Superior temporal gyrus (tissue), 1 donor: ENCODE results near the gene HLA-DMB.
A peak's percentile ranks its signal among the peaks of the same experiment; 100 is the strongest.

ENCODE experiments used
- DNase-seq: peaks from one replicate; pipeline ENCODE4 v3.0.0-alpha.2; 2016; ENCODE audit errors: extremely low spot score

HLA-DMB gene

DNA sequence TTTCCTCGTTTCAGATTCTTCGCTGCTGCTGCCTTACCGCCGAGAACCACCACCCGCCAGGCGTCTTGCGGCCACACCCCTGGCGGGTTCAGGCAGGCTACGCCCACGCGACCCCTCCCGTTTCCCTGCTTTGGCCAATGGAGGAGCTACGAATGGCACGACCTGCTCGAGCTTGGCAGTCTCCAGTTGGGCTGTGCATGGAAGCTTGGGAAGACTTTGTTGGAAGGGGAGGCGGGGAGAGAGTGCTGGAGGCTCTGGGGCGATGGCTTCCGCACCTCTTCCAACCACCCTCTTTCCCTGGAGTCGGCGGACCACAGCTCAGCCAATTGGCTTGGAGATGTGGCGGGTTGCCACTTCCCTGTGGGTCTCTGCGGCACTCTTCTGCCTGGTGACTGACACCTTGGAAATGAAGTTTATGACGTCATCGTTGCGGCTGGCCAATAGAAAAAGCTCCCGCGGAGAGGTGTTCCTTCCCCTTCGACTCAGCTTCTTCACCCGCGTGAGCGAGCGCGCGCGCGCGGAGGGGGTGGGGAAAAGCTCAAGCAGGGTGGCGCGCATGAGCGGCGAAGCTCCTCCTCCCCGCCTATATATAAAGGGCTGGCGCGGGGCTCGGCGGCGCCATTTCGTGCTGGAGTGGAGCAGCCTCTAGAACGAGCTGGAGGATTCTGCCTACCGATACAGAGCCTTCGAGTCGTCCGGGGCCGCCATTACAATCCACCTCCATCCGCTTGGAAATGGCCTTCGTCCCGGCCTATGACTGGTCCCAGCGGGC is 30.9 kb upstream of the HLA-DMB start:
- peak; percentile 100 for DNase-seq

- no peak for DNase-seq
Measured at GRCh38 chr6:32971242-32971580, 30.4 kb upstream of the HLA-DMB start.

GRCh38 chr6:32970413-32971241 is 29.8 kb upstream of the HLA-DMB start:
- DNase-seq, result peak; percentile 75

GRCh38 chr6:32969685-32970412 is 29.0 kb upstream of the HLA-DMB start:
- peak; percentile 85 for DNase-seq

GRCh38 chr6:32968867-32969684 is 28.2 kb upstream of the HLA-DMB start:
- DNase-seq, result no peak

DNA sequence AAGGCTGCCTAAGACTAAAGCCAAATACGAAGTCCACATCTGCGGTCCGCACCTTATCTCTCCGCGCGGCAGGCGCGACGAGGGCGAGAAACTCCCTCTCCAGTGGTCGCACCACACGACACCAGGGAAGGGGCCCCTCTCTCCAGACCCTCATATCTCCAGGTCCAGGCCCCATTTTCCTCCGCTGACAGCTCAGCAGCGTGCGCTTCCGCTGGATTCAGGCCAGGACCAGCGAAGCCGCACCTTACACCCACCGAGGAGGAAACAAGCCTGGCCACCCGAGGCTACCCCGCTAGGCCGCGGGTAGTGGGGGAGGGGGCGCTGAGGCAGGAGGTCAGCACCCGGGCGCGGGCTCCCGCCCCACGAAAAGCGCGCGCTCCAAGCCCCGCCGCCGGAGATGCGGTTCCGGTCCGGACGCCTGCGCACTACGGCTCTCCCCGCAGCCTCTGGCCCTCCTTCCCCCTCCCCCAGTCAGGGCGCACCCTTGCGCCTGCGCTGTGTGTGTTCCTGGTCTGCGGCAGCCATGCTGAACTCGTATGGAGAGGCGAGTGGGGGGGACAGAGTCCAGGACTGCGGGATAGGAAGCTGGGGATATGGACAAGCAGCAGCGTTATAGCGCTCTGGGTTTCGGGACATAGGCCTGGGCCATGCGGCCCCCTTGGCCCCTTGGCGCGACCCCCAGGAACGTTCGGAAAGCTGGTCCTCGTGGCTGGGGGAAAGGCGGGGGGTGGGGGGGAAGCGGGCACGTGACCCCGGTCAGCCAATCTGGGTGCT is 27.5 kb upstream of the HLA-DMB start, which contains the start of gene BRD2:
BRD2 (plus strand) TSS at position 502 of the 774 bp plus-strand sequence. CDS start 4,305 bp downstream, outside the sequence.
- peak; percentile 97 for DNase-seq

DNA sequence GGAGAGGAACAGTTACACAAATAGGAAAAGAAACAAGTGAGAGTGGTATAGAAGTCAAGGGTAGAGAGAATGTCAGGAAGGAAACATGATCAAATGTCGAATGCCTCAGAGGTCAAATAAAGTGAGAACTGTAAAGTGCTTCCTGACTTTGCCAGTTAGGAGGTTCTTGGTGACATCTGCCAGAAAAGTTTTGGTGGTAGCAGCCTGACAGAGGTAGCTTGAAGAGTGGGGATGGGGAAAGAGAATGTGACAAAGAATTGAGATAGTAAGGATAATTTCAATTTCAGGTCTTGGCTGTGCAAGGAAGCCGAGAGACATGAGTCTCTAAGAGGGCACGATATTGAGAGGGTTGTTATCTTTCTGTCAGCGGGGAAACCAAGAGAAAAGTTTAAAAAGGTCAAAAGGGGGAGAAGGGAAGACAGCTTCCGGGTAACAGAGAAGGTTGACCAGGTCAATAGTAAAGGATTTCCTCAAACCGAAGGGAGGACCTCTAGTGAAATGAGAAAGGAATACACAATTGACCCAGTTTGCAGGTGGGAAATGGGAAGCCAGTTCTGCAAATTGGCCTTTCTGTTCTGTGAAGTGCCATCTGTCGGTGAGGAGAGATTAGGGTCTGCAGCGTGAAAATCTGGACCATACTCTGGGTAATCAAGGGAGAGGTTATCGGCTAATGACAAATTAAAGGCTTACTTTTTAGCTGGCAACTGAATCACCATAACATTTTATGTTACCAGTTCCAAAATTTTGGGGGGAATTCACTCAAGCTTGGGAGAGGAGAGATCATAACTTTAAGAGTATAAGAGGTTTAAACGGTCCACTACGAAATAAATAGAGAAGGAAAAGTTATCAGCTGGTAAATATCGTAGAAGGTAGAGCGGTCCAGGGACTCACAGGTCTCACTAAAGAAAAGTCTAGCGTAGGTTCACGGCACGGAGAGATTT is 26.6 kb upstream of the HLA-DMB start:
- DNase-seq, result peak; percentile 85

- no peak for DNase-seq
Measured at GRCh38 chr6:32964776-32965175, 23.9 kb upstream of the HLA-DMB start.

- DNase-seq, result no peak
Measured at GRCh38 chr6:32963866-32964265, 23.0 kb upstream of the HLA-DMB start.

- no peak for DNase-seq
Measured at GRCh38 chr6:32962213-32962826, 21.5 kb upstream of the HLA-DMB start.

DNA sequence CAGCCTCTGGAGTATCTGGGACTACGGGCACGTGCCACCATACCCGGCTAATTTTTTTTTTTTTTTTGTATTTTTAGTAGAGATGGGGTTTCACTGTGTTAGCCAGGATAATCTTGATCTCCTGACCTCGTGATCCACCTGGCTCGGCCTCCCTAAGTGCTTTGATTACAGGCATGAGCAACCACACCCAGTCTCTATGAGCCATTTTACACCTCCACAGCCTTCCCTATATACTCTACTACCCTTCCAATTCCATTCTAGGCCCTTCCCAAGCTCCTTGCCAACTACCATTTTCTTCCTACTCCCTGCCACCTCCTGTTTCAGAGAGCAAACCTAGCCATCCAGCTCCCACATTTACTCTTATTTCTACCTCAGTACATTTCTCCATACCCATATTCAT is 19.7 kb upstream of the HLA-DMB start:
- DNase-seq, result no peak

DNA sequence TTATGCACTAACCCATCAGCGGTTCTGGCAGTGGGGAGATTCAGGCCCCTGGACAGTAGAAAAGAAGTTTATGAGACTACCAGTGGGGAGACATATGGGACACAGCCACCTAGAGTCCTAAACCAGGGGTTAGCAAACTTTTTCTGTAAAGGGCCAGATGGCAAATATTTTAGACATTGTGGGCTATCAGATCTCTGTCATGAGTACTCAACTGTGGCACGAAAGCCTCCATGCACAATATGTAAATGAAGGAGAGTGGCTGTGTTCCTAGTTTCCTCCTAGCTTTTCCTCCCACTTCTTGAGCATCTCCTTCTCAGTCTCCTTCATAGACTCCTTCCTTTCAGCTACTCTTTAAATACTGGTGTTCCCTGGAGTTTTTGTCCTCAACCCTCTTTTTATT is 15.3 kb upstream of the HLA-DMB start:
- DNase-seq, result no peak

- no peak for DNase-seq
Measured at GRCh38 chr6:32954986-32955802, 14.4 kb upstream of the HLA-DMB start.

DNA sequence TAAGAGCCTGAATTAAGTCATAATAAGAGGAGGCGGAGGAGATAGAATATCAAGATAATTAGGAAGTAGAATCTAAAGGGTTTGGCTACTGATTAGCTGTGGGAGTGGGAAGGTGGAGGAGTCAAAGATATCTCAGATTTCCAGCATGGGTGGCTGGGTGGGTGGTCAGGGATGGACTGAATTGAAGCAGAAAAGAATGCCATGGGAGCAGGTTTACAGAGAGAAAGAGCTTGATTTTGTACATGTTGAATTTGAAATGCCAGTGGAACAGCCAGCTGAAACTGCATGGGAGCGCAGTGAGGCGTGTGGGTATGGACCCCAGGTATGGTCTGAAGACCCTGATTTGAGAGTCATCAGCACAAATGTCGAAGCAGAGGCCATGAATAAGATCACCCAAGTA is 13.4 kb upstream of the HLA-DMB start:
- DNase-seq, result no peak

DNA sequence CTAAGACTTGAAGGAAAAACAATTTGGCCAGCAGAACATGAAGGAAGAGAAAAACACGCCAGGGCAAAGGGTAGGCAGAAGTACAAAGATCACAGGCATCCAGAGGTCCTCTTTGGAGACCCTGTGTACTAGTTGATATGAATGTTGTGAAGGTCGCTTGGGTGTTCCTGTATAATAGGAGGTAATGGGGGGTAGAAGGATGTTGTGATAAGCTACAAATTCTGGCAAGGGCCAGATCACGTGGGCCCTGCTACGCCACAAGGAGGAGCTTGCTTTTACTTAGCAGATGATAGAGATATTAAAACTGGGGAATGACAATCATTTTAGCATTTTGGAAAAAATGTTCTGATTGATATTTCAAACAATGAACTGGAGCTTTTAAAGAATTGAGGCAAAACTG is 12.9 kb upstream of the HLA-DMB start:
- no peak for DNase-seq

DNA sequence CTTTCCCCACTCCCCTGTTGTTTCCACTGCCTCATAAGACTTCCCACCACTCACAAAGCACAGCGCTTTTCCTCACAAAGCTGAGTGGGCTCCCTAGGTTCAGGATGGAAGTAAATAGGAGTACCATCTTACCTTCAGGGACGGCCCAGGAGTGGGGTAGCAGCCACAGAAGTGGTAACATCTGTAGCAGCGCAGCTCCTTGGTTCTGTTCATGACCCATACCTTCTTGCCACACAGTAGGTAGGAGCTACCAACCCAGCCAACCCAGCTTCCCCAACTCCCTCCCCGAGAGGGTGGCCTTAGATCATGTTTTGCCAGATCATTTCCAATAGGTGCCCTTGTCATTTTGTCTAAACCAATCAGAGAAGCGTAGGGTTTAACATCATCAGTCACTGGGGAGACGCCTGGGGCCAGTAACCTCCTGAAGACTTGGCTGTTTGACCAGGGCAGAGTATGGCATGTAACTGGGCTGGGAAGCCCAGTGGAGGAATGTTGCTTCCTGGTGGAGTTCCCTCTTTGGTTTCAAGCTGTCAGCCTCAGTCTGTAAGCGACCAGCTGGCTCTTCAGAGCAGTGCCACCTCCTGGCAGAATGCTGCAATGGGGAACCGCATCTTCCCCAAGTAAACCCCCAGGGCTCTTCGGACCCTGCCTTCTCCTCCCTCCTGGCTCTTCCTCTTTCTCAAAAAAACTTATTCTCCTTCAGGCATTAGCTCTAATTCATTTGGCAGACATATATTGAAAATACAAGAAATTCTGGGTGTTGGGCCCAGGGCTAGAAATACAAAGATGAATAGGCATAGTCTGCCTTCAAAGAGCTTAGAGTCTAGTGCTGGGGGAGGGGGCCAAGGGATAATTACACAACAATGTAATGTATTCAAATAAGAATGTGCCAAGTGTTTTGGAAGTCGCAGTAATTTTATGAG is 12.2 kb upstream of the HLA-DMB start, which contains the start of gene HLA-DMA:
HLA-DMA (minus strand) TSS at position 281 of the 923 bp plus-strand sequence; CDS start at position 220, 61 bp downstream.
- DNase-seq, result peak; percentile 86

DNA sequence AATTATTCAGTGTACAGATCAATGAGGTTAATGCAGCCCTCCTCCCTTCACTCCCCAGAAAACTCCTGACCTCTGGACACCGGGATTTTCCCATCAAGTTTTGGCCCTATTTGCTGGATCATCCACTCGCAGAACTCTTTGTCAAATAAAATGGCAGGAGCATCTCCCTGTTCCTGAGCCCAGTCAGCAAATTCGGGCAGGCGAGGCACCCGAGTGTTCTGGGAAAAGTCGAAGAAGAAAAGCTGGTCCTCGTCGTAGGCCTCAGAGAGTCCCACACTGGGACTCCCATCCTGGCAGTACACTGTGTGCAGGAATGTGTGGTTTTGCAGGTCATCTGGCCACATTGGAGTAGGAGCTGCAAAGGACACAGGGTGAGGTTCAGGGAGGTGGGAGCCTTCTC is 9.6 kb upstream of the HLA-DMB start:
- DNase-seq, result no peak
